CD4-positive, alpha-beta memory T cell (primary cell): ENCODE results near the gene HENMT1. TPM values are rescaled to one million over a fixed set of nuclear protein-coding genes. Genes with fewer than 3 reads are reported as not detected.
"Not testable (repeated sequence)": the region's sequence is repeated elsewhere in the genome, so short reads cannot be mapped to it uniquely, and the experiment has no call there.

ENCODE experiments used
- CTCF ChIA-PET: fragments of 350-600 bp; sonication (Branson Sonifier 250); formaldehyde crosslinking; loops from one replicate; lab custom pipeline; 2021; ENCODE audit warnings: inconsistent platforms; ENCODE audit not compliant: partially characterized antibody; lab: Charles Lee
- POLR2A ChIA-PET: fragments of 350-600 bp; sonication (Branson Sonifier 250); formaldehyde crosslinking; loops from one replicate; lab custom pipeline; 2021; ENCODE audit not compliant: partially characterized antibody; lab: Charles Lee
- DNase-seq, 5 donors: peaks; one replicate each; pipeline versions ENCODE4 v3.0.0 to v3.0.0-alpha.2; 2020 to 2022; ENCODE audit warnings: mixed read lengths in 1 of 5
- H3K27ac ChIP-seq: one replicate; pipeline ENCODE4 v1.7.0; 2013; ENCODE audit warnings: low read depth, low read length
- H3K27me3 ChIP-seq: 2 replicates; pipeline ENCODE4 v1.7.0; 2013; ENCODE audit warnings: mild to moderate bottlenecking, low read length, moderate library complexity; ENCODE audit not compliant: insufficient read depth
- H3K36me3 ChIP-seq: 2 replicates; pipeline ENCODE4 v1.7.0; 2013; ENCODE audit warnings: mild to moderate bottlenecking, low read length, moderate library complexity; ENCODE audit not compliant: insufficient read depth
- H3K4me1 ChIP-seq: 2 replicates; pipeline ENCODE4 v1.7.0; 2013; ENCODE audit warnings: mild to moderate bottlenecking, low read length, moderate library complexity; ENCODE audit not compliant: insufficient read depth
- H3K4me3 ChIP-seq, 2 donors: one replicate each; pipeline ENCODE4 v1.7.0; 2013; ENCODE audit warnings: low read length in 2 of 2, mild to moderate bottlenecking in 1 of 2
- H3K9me3 ChIP-seq, 2 donors: one replicate each; pipeline ENCODE4 v1.7.0; 2013; ENCODE audit warnings: low read length in 2 of 2, control low read depth in 1 of 2; ENCODE audit not compliant: control insufficient read depth in 1 of 2
- H3K27ac Mint-ChIP-seq, 7 donors: one replicate each; pipeline ENCODE4 v1.8.0; 2020 to 2021; ENCODE audit warnings: mixed read lengths in 7 of 7, mild to moderate bottlenecking in 6 of 7, inconsistent platforms in 3 of 7, moderate library complexity in 3 of 7
- H3K27me3 Mint-ChIP-seq, 2 donors: one replicate each; pipeline ENCODE4 v1.8.0; 2020 to 2021; ENCODE audit warnings: mixed read lengths in 2 of 2
- H3K36me3 Mint-ChIP-seq, 2 donors: one replicate each; pipeline ENCODE4 v1.8.0; 2020 to 2021; ENCODE audit warnings: mixed read lengths in 2 of 2, inconsistent platforms in 1 of 2, mild to moderate bottlenecking in 1 of 2
- H3K4me1 Mint-ChIP-seq, 4 donors: one replicate each; pipeline ENCODE4 v1.8.0; 2020 to 2021; ENCODE audit warnings: mixed read lengths in 4 of 4, mild to moderate bottlenecking in 1 of 4
- H3K4me3 Mint-ChIP-seq, 8 donors: one replicate each; pipeline ENCODE4 v1.8.0; 2020 to 2021; ENCODE audit warnings: mixed read lengths in 8 of 8, mild to moderate bottlenecking in 7 of 8, moderate library complexity in 6 of 8, inconsistent platforms in 3 of 8
- H3K9me3 Mint-ChIP-seq, 8 donors: one replicate each; pipeline ENCODE4 v1.8.0; 2020 to 2021; ENCODE audit warnings: mixed read lengths in 8 of 8, mild to moderate bottlenecking in 5 of 8, inconsistent platforms in 3 of 8, moderate library complexity in 1 of 8
- intact Hi-C: fragments of 100-400 bp; cut with micrococcal nuclease; formaldehyde crosslinking; loops from one replicate; pipeline ENCODE4 v1.15.1; 2023
- polyA plus RNA-seq, 2 donors: library from polyadenylated mRNA; unstranded; fragments of 300-500 nt; fragmentation: Illumina TruSeq; gene quantifications; one replicate each; pipeline ENCODE4 v1.2.3, GENCODE V29; 2021
- total RNA-seq, 2 experiments: library from RNA; stranded (reverse); gene quantifications; one replicate each; pipeline ENCODE4 v1.2.3, GENCODE V29; 2021

HENMT1 gene
- total RNA-seq (10 to 100 TPM; 19.1 to 19.3 TPM), polyA plus RNA-seq (10 to 100 TPM; 33.4 to 33.9 TPM)

DNA sequence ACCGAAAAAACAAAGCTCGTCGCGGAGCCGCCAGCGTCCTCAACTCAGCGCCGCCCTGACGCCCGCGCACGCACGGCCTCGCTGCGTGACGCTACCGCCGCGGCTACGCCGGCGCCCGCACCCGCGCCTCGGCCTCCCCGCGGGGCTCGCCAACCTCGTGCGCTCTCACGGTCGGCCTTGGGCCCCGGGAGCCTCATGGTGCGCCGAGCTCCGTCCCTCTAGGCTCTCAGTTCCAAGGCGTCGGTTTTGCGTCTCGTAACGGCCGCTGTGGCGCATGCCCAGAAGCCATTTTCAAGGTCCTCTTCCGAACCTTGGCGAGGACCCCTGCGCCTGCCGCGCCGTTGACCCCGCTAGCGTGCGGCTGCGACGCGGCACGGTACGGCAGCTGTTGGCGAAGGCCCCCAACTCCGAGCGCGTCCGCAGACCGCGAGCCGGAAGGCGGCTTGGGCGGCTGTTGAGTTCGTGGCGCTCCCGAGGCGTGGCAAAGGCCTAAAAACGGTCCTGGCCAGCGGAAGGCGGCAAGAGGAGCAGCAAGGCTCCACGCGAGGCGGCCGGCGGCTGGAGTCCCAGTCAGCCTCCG, at the start of gene HENMT1:
HENMT1 (minus strand) TSS at position 64 of the 580 bp plus-strand sequence. CDS start 1,209 bp downstream, outside the sequence.
- ChIA-PET POLR2A (interaction anchor here (0.6 to 8.9 kb wide), 30 partner anchors 10 to 461 kb away, joined by 3 to 536 read pairs (median 5); partner anchors contain the start of genes EEIG2, PRPF38B, SLC25A24 and TAF13), CTCF (interaction anchor here (0.9 to 9.9 kb wide), 9 partner anchors 9 to 101 kb away, joined by 3 to 123 read pairs (median 4); partner anchors contain the start of genes EEIG2 and PRPF38B)
- peaks cover under 1 to 11% of the 10 kb centered on the region in 2 donors for H3K36me3 Mint-ChIP-seq
- Histone ChIP-seq H3K9me3 (no peaks in the 10 kb centered on the region), H3K4me1 (peaks cover 25% of the 10 kb centered on the region), H3K27me3 (no peaks in the 10 kb centered on the region), H3K36me3 (no peaks in the 10 kb centered on the region), H3K27ac (peak within 1 kb of the TSS; percentile 97), H3K4me3 (peak within 1 kb of the TSS; percentile 47 to 79)
- H3K4me1 Mint-ChIP-seq, result peaks cover 18 to 41% (median 29%) of the 10 kb centered on the region in 4 donors
- H3K9me3 Mint-ChIP-seq, result no peaks in the 10 kb centered on the region
- H3K4me3 Mint-ChIP-seq, result peak within 1 kb of the TSS; percentile 80 to 88 (median 86)
- peak; percentile 88 to 90 (median 88) for DNase-seq
- peak within 1 kb of the TSS; percentile 96 to 98 (median 98) for H3K27ac Mint-ChIP-seq
- intact Hi-C loops, result loop anchor here (2.0 kb wide), 1 partner anchor 32 kb away; the partner anchor contains the start of gene PRPF38B
- H3K27me3 Mint-ChIP-seq, result no peaks in the 10 kb centered on the region

DNA sequence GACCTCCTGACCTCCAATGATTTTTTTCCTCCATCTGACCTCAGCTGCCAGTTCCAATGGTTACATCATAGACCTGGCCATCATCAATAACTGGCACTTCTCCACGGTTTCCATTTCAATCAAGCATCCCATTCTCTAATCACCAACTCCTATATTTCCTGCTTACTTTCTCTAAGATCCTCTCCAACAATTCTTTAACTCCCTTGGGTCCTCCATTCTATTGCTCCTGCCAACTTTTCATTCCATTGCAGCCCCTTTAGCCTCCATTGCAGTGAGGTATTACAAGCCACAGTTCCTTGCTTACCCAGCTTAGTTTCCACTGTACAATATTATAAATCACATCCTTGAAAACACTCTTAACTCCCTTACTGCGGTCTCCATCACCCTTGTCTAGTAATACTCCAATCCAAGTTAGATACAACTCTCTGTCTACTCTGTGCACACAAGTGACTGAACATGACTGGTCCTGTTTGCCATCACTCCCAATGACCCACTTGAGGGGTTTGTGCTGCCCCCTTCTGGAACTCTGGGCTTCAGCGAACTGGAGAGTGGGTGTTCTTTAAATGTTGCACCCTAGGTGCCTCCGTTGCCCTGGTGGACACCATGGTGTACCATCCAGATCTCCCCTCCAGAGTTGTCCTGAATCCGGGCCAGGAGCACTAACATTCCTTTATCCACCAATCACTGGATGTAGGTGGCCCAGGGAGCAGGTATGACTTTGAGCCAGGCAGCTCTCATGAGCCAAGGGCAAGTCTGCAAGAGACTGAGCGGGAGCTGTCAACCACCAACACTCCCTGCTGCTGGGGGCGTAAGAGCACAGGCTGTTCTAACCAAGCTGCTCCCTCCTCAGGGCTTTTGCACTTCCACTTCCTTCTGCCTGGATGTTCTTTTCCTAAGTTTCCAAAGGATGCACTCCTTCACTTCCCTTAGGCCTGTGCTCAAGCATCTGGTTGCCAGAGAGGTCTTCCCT, 48.1 kb upstream of the HENMT1 start:
- Mint-ChIP-seq H3K36me3 (no peaks in the 10 kb centered on the region), H3K27me3 (no peaks in the 10 kb centered on the region), H3K4me1 (peaks cover 19 to 45% (median 35%) of the 10 kb centered on the region in 4 donors), H3K4me3 (peak overlapping the region in 1 of 8 donors; percentile 7), H3K9me3 (no peaks in the 10 kb centered on the region), H3K27ac (peak overlapping the region in 6 of 7 donors; percentile 32 to 63 (median 61))
- Histone ChIP-seq H3K4me1 (peaks cover 35% of the 10 kb centered on the region), H3K9me3 (no peaks in the 10 kb centered on the region), H3K4me3 (no peak overlapping the region), H3K27ac (no peak overlapping the region), H3K36me3 (no peaks in the 10 kb centered on the region), H3K27me3 (no peaks in the 10 kb centered on the region)
- peak; percentile 65 to 70 (median 67) for DNase-seq
- intact Hi-C loops, result loop anchor here (1.0 to 2.0 kb wide), 3 partner anchors 17 to 197 kb away; partner anchors contain the start of genes EEIG2 and PRPF38B
- POLR2A ChIA-PET, result interaction anchor here (0.9 to 9.9 kb wide), 7 partner anchors 9 to 149 kb away, joined by 3 to 283 read pairs (median 8); partner anchors contain the start of genes EEIG2, HENMT1 and PRPF38B
- CTCF ChIA-PET, result interaction anchor here (0.7 to 5.7 kb wide), 10 partner anchors 12 to 199 kb away, joined by 3 to 94 read pairs (median 4); partner anchors contain the start of genes EEIG2, HENMT1 and PRPF38B

DNA sequence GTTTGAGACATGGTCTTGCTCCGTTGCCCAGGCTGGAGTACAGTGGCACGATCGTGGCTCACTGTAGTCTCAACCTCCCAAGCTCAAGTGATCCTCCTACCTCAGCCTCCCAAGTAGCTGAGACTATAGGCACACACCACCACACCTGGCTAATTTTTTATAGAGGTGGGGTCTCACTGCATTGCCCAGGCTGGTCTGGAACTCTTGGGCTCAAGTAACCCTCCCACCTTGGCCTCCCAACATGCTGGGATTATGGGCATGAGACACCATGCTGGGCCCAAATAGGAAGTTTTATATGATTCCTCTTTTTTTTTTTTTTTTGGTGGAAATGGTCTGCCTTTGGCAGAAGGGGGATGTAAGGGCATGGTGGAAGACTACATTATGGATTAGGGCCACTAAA, 45.8 kb upstream of the HENMT1 start:
- Histone ChIP-seq H3K36me3 (no peaks in the 10 kb centered on the region), H3K27ac (no peak overlapping the region), H3K27me3 (no peaks in the 10 kb centered on the region), H3K9me3 (no peaks in the 10 kb centered on the region), H3K4me1 (peaks cover 54% of the 10 kb centered on the region), H3K4me3 (no peak overlapping the region)
- DNase-seq, result no peak
- ChIA-PET POLR2A (interaction anchor here (8.7 to 9.9 kb wide), 2 partner anchors 14 to 61 kb away, joined by 111 to 283 read pairs; partner anchors contain the start of gene PRPF38B), CTCF (interaction anchor here (3.8 to 5.7 kb wide), 2 partner anchors 13 to 61 kb away, joined by 38 to 94 read pairs; partner anchors contain the start of gene PRPF38B)
- peak overlapping the region in 3 of 7 donors; percentile 37 to 98 (median 78) for H3K27ac Mint-ChIP-seq
- no peak overlapping the region for H3K4me3 Mint-ChIP-seq
- H3K9me3 Mint-ChIP-seq, result no peaks in the 10 kb centered on the region
- H3K36me3 Mint-ChIP-seq, result peaks cover 3 to 10% of the 10 kb centered on the region in 2 donors
- no peaks in the 10 kb centered on the region for H3K27me3 Mint-ChIP-seq
- peaks cover 28 to 63% (median 51%) of the 10 kb centered on the region in 4 donors for H3K4me1 Mint-ChIP-seq
- intact Hi-C loops, result no loop called here

GRCh38 chr1:108704496-108704895, 43.6 kb upstream of the HENMT1 start:
- peak overlapping the region in 6 of 8 donors; percentile 63 to 89 (median 76) for H3K4me3 Mint-ChIP-seq
- H3K27me3 ChIP-seq, result no peaks in the 10 kb centered on the region
- intact Hi-C loops, result loop anchor here (1.0 kb wide), 1 partner anchor 12 kb away; the partner anchor contains the start of gene PRPF38B
- no peaks in the 10 kb centered on the region for H3K9me3 Mint-ChIP-seq
- peaks cover 21 to 30% of the 10 kb centered on the region in 2 donors for H3K36me3 Mint-ChIP-seq
- no peak for DNase-seq
- peaks cover 38 to 76% (median 58%) of the 10 kb centered on the region in 4 donors for H3K4me1 Mint-ChIP-seq
- peaks cover 70% of the 10 kb centered on the region for H3K4me1 ChIP-seq
- no peak overlapping the region for H3K4me3 ChIP-seq
- peaks cover 15% of the 10 kb centered on the region for H3K36me3 ChIP-seq
- peak overlapping the region; percentile 93 to 99 (median 95) for H3K27ac Mint-ChIP-seq
- H3K27me3 Mint-ChIP-seq, result no peaks in the 10 kb centered on the region
- H3K9me3 ChIP-seq, result no peaks in the 10 kb centered on the region
- H3K27ac ChIP-seq, result peak overlapping the region; percentile 71
- POLR2A ChIA-PET, result interaction anchor here (1.4 to 9.9 kb wide), 4 partner anchors 8 to 59 kb away, joined by 6 to 283 read pairs (median 74); partner anchors contain the start of genes HENMT1 and PRPF38B
- CTCF ChIA-PET, result interaction anchor here (1.3 to 3.5 kb wide), 6 partner anchors 11 to 65 kb away, joined by 3 to 57 read pairs (median 4); partner anchors contain the start of gene PRPF38B

GRCh38 chr1:108703939-108704338, 43.0 kb upstream of the HENMT1 start:
- ChIA-PET CTCF (interaction anchor here (1.3 to 3.5 kb wide), 4 partner anchors 11 to 60 kb away, joined by 3 to 57 read pairs (median 8); partner anchors contain the start of gene PRPF38B), POLR2A (interaction anchor here (0.6 to 9.9 kb wide), 5 partner anchors 7 to 59 kb away, joined by 3 to 283 read pairs (median 36); partner anchors contain the start of genes HENMT1 and PRPF38B)
- Mint-ChIP-seq H3K36me3 (peaks cover 26 to 35% of the 10 kb centered on the region in 2 donors), H3K9me3 (no peaks in the 10 kb centered on the region), H3K27ac (peak overlapping the region; percentile 93 to 99 (median 95)), H3K4me3 (peak overlapping the region; percentile 63 to 89 (median 77)), H3K27me3 (no peaks in the 10 kb centered on the region), H3K4me1 (peaks cover 42 to 76% (median 58%) of the 10 kb centered on the region in 4 donors)
- Histone ChIP-seq H3K27me3 (no peaks in the 10 kb centered on the region), H3K4me3 (peak overlapping the region in 1 of 2 donors; percentile 2), H3K4me1 (peaks cover 70% of the 10 kb centered on the region), H3K27ac (peak overlapping the region; percentile 71), H3K36me3 (peaks cover 21% of the 10 kb centered on the region), H3K9me3 (no peaks in the 10 kb centered on the region)
- intact Hi-C loops, result loop anchor here (1.0 to 2.0 kb wide), 2 partner anchors 12 to 43 kb away; partner anchors contain the start of genes PRPF38B and STXBP3
- DNase-seq, result peak in 4 of 5 donors; percentile 60 to 76 (median 66)

DNA sequence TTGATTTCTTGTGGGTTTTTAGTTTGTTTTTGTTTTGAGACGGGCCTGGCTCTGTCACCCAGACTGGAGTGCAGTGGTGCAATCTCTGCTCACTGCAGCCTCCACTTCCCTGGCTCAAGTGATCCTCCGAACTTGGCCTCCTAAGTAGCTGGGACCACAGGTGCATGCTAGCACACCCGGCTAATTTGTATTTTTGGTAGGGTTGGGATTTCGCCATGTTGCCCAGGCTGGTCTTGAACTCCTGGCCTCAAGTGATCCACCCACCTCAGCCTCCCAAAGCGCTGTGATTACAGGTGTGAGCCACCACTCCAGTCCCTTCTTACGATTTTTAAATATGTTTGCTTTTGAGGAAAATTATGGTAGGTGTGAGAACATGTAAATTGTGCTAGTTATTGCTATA, 41.2 kb upstream of the HENMT1 start:
- not testable (repeated sequence) for DNase-seq, H3K27me3 ChIP-seq, H3K9me3 ChIP-seq, H3K27ac ChIP-seq, H3K27me3 Mint-ChIP-seq, H3K9me3 Mint-ChIP-seq, H3K4me3 ChIP-seq
- POLR2A ChIA-PET, result interaction anchor here (1.3 to 9.9 kb wide), 4 partner anchors 9 to 142 kb away, joined by 5 to 283 read pairs (median 74); partner anchors contain the start of genes EEIG2, HENMT1 and PRPF38B
- Histone ChIP-seq H3K4me1 (peaks cover 84% of the 10 kb centered on the region), H3K36me3 (peaks cover 36% of the 10 kb centered on the region)
- intact Hi-C loops, result loop anchor here (2.0 kb wide), 1 partner anchor 45 kb away; the partner anchor contains the start of gene STXBP3
- Mint-ChIP-seq H3K4me1 (peaks cover 44 to 80% (median 66%) of the 10 kb centered on the region in 4 donors), H3K36me3 (peaks cover 45 to 52% of the 10 kb centered on the region in 2 donors), H3K4me3 (peak overlapping the region in 1 of 8 donors; percentile 41), H3K27ac (peak overlapping the region in 6 of 7 donors; percentile 25 to 95 (median 66))
- CTCF ChIA-PET, result interaction anchor here (1.4 to 3.5 kb wide), 2 partner anchors 9 to 142 kb away, joined by 4 to 57 read pairs; partner anchors contain the start of genes EEIG2 and PRPF38B
